GM21717 (cell line): Measurements from ENCODE around the gene REC8.
A peak's percentile ranks its signal among the peaks of the same experiment; 100 is the strongest.
"Not testable (repeated sequence)": the region's sequence is repeated elsewhere in the genome, so short reads cannot be mapped to it uniquely, and the experiment has no call there.

Experiments used
- ATAC-seq: cut with Tn5 transposase; IDR thresholded peaks from one replicate; pipeline ENCODE4 v1.9.1; 2021; ENCODE audit warnings: mild to moderate bottlenecking, moderate library complexity; ENCODE audit not compliant: unreplicated experiment

Gene REC8

GRCh38 chr14:24183014-24183481 lies 11.2 kb downstream of the REC8 start:
- ATAC-seq: no peak

- no peak for ATAC-seq
Observed at GRCh38 chr14:24184104-24184970, 12.5 kb downstream of the REC8 start.

- ATAC-seq: no peak
Observed at GRCh38 chr14:24185026-24185425, 13.1 kb downstream of the REC8 start.

GRCh38 chr14:24185741-24186140 lies 13.9 kb downstream of the REC8 start:
- ATAC-seq: no peak

- no peak for ATAC-seq
Observed at GRCh38 chr14:24186831-24187538, 15.1 kb downstream of the REC8 start.

- ATAC-seq: no peak
Observed at GRCh38 chr14:24187539-24187915, 15.6 kb downstream of the REC8 start.

- peak; percentile 69 for ATAC-seq
Observed at GRCh38 chr14:24188251-24189058, 16.6 kb downstream of the REC8 start, which contains the start of gene IPO4. Gene IPO4 (minus strand): TSS chr14:24188816. CDS start chr14:24188787, 29 bp downstream.

- no peak for ATAC-seq
Observed at GRCh38 chr14:24189059-24189375, 17.1 kb downstream of the REC8 start.

- ATAC-seq: no peak
Observed at GRCh38 chr14:24189460-24189859, 17.6 kb downstream of the REC8 start.

- ATAC-seq: no peak
Observed at GRCh38 chr14:24190416-24190815, 18.5 kb downstream of the REC8 start.

GRCh38 chr14:24192933-24193332 lies 21.1 kb downstream of the REC8 start:
- no peak for ATAC-seq

- no peak for ATAC-seq
Observed at GRCh38 chr14:24194186-24194872, 22.4 kb downstream of the REC8 start.

- no peak for ATAC-seq
Observed at GRCh38 chr14:24194873-24195185, 22.9 kb downstream of the REC8 start.

GRCh38 chr14:24195186-24196070 lies 23.5 kb downstream of the REC8 start, which contains the start of gene TM9SF1:
Gene TM9SF1 (minus strand): TSS chr14:24195441. CDS start chr14:24195019, 422 bp downstream.
- ATAC-seq: peak; percentile 70

- ATAC-seq: no peak
Observed at GRCh38 chr14:24196071-24197055, 24.5 kb downstream of the REC8 start.

- ATAC-seq: no peak
Observed at GRCh38 chr14:24197056-24197450, 25.2 kb downstream of the REC8 start.

GRCh38 chr14:24198814-24199524 lies 27.1 kb downstream of the REC8 start:
- no peak for ATAC-seq

GRCh38 chr14:24202538-24202937 lies 30.7 kb downstream of the REC8 start:
- ATAC-seq: not testable (repeated sequence)
